Astrocyte (in vitro differentiated cells and primary cell): Measurements from ENCODE around the gene PLA2R1. TPM values are rescaled to one million over a fixed set of nuclear protein-coding genes. Genes with fewer than 3 reads are reported as not detected.

Experiments
- DNase-seq: peaks from one replicate; pipeline ENCODE4 v3.0.0-alpha.2; 2010; ENCODE audit warnings: low read depth
- FAIRE-seq: peaks from 2 replicates; lab custom pipeline; 2011; peaks lifted over from hg19 to GRCh38; lab: Jason Lieb, UNC
- H2AFZ ChIP-seq: 2 replicates; pipeline ENCODE4 v1.6.0; 2012; ENCODE audit warnings: low read depth, low read length, inconsistent platforms
- H3K27ac ChIP-seq: 2 replicates; pipeline ENCODE4 v1.5.1; 2011; ENCODE audit warnings: low read depth, low read length, inconsistent platforms
- H3K27me3 ChIP-seq: 2 replicates; pipeline ENCODE4 v1.6.0; 2011; ENCODE audit warnings: low read length, inconsistent platforms; ENCODE audit not compliant: insufficient read depth
- H3K36me3 ChIP-seq: 2 replicates; pipeline ENCODE4 v1.5.1; 2011; ENCODE audit warnings: low read length, inconsistent platforms; ENCODE audit not compliant: insufficient read depth
- H3K4me1 ChIP-seq: 2 replicates; pipeline ENCODE4 v1.5.1; 2011; ENCODE audit warnings: low read length, inconsistent platforms; ENCODE audit not compliant: insufficient read depth
- H3K4me2 ChIP-seq: 2 replicates; pipeline ENCODE4 v1.6.0; 2012; ENCODE audit warnings: low read length, inconsistent platforms
- H3K4me3 ChIP-seq: 2 replicates; pipeline ENCODE4 v1.5.1; 2011; ENCODE audit warnings: low read depth, mild to moderate bottlenecking, low read length, inconsistent platforms; ENCODE audit not compliant: insufficient read depth
- H3K79me2 ChIP-seq: 2 replicates; pipeline ENCODE4 v1.6.0; 2012; ENCODE audit warnings: mild to moderate bottlenecking, low read length, inconsistent platforms; ENCODE audit not compliant: insufficient read depth
- H3K9ac ChIP-seq: 2 replicates; pipeline ENCODE4 v1.6.0; 2012; ENCODE audit warnings: mild to moderate bottlenecking, low read length, inconsistent platforms
- H3K9me3 ChIP-seq: 2 replicates; pipeline ENCODE4 v1.5.1; 2012; ENCODE audit warnings: low read depth, mild to moderate bottlenecking, low read length, inconsistent platforms; ENCODE audit not compliant: insufficient read depth
- H4K20me1 ChIP-seq: 2 replicates; pipeline ENCODE4 v1.6.0; 2012; ENCODE audit warnings: low read length, inconsistent platforms; ENCODE audit not compliant: insufficient read depth
- H3K27ac Mint-ChIP-seq: one replicate; pipeline ENCODE4 v1.8.0; 2021; ENCODE audit warnings: mild to moderate bottlenecking, mixed read lengths; ENCODE audit not compliant: unreplicated experiment
- H3K27me3 Mint-ChIP-seq: one replicate; pipeline ENCODE4 v1.8.0; 2021; ENCODE audit warnings: low read depth, mixed read lengths; ENCODE audit not compliant: unreplicated experiment
- H3K36me3 Mint-ChIP-seq: one replicate; pipeline ENCODE4 v1.8.0; 2021; ENCODE audit warnings: low read depth, mixed read lengths; ENCODE audit not compliant: unreplicated experiment
- H3K4me1 Mint-ChIP-seq: one replicate; pipeline ENCODE4 v1.8.0; 2021; ENCODE audit warnings: low read depth, mixed read lengths; ENCODE audit not compliant: unreplicated experiment
- H3K4me3 Mint-ChIP-seq: one replicate; pipeline ENCODE4 v1.8.0; 2021; ENCODE audit warnings: mild to moderate bottlenecking, moderate library complexity, mixed read lengths; ENCODE audit not compliant: unreplicated experiment
- H3K9me3 Mint-ChIP-seq: one replicate; pipeline ENCODE4 v1.8.0; 2021; ENCODE audit warnings: mild to moderate bottlenecking, mixed read lengths; ENCODE audit not compliant: unreplicated experiment
- CTCF ChIP-seq: IDR thresholded peaks from 2 replicates; pipeline ENCODE4 v1.5.1; 2011; ENCODE audit warnings: low read depth, mild to moderate bottlenecking, inconsistent platforms, low read length, moderate library complexity; ENCODE audit not compliant: insufficient read depth
- EZH2 ChIP-seq: IDR thresholded peaks from 2 replicates; pipeline ENCODE4 v1.6.1; 2012; ENCODE audit warnings: mild to moderate bottlenecking, low read length, inconsistent platforms; ENCODE audit not compliant: insufficient read depth
- total RNA-seq: library from RNA; stranded (reverse); gene quantifications from 2 replicates; pipeline ENCODE4 v1.2.1, GENCODE V29; 2021

PLA2R1 gene
- total RNA-seq, 1 donor from 2014 or later: 7.1 TPM

GRCh38 chr2:159959136-159959535, 103.3 kb downstream of the PLA2R1 start:
- Mint-ChIP-seq H3K4me3 (no peak overlapping the region), H3K27me3 (no peaks in the 10 kb centered on the region), H3K4me1 (peaks cover 18% of the 10 kb centered on the region), H3K9me3 (no peaks in the 10 kb centered on the region), H3K36me3 (peaks cover 14% of the 10 kb centered on the region), H3K27ac (no peak overlapping the region)
- no peak overlapping the region for H3K9ac ChIP-seq
- no peak overlapping the region for H3K4me3 ChIP-seq
- FAIRE-seq (no peak), DNase-seq (no peak)
- no peak overlapping the region for H3K27ac ChIP-seq
- no peaks in the 10 kb centered on the region for H3K79me2 ChIP-seq
- H2AFZ ChIP-seq: no peak overlapping the region
- no peaks in the 10 kb centered on the region for H3K27me3 ChIP-seq
- H3K4me1 ChIP-seq: peaks cover 18% of the 10 kb centered on the region
- no peaks in the 10 kb centered on the region for H3K9me3 ChIP-seq
- no peak overlapping the region for H3K4me2 ChIP-seq
- no peak for TF ChIP-seq EZH2
- H3K36me3 ChIP-seq: peaks cover 5% of the 10 kb centered on the region
- H4K20me1 ChIP-seq: no peaks in the 10 kb centered on the region

GRCh38 chr2:159953136-159953823, 109.1 kb downstream of the PLA2R1 start:
- H2AFZ ChIP-seq: no peak overlapping the region
- H3K27ac ChIP-seq: no peak overlapping the region
- no peaks in the 10 kb centered on the region for H3K4me1 Mint-ChIP-seq
- H3K9ac ChIP-seq: no peak overlapping the region
- no peak overlapping the region for H3K4me3 ChIP-seq
- FAIRE-seq: no peak
- H3K36me3 Mint-ChIP-seq: peaks cover 12% of the 10 kb centered on the region
- H3K79me2 ChIP-seq: no peaks in the 10 kb centered on the region
- H3K36me3 ChIP-seq: peaks cover 5% of the 10 kb centered on the region
- no peaks in the 10 kb centered on the region for H3K27me3 Mint-ChIP-seq
- DNase-seq: no peak
- H3K4me3 Mint-ChIP-seq: no peak overlapping the region
- no peak overlapping the region for H3K27ac Mint-ChIP-seq
- H3K9me3 Mint-ChIP-seq: no peaks in the 10 kb centered on the region
- no peak overlapping the region for H3K4me2 ChIP-seq
- H3K9me3 ChIP-seq: no peaks in the 10 kb centered on the region
- no peaks in the 10 kb centered on the region for H3K27me3 ChIP-seq
- H4K20me1 ChIP-seq: no peaks in the 10 kb centered on the region
- TF ChIP-seq EZH2: no peak
- no peak for TF ChIP-seq CTCF
- H3K4me1 ChIP-seq: no peaks in the 10 kb centered on the region

DNA sequence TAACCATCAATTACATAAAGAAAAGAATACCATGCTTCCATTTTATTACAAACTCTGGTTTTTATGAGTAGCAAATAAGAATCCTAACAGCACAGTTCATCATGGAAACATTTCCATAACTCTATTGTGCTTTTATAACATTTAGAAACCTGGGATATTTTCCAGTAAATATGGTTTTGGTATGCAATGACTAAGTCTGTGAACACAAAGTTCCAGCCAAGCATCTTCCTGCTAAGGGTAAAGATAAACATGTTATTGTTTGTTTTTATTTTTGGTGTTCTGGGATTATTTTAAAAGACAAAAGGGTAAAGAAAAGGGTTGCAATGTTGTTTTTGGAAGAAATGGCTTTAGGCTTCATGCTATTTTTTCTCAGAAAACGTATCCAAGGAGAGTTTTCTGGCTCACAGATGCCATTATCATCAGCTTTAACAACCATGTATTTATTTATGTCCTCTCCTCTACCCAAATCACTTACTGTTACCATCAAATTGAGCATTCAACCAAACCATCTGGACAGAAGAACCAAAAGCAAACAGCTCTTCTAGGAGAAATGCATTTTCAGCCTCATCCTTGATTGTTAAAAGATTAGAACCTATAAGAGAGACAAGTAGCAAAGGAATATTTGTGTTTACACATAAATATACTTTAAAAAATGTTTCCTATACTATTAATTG, 116.0 kb downstream of the PLA2R1 start:
- FAIRE-seq (peak; percentile 9), DNase-seq (peak; percentile 43)
- Histone ChIP-seq H3K36me3 (no peaks in the 10 kb centered on the region), H3K27me3 (no peaks in the 10 kb centered on the region), H2AFZ (no peak overlapping the region), H3K4me3 (no peak overlapping the region), H3K9me3 (no peaks in the 10 kb centered on the region), H3K4me2 (peak overlapping the region; percentile 18), H3K27ac (no peak overlapping the region), H3K9ac (no peak overlapping the region), H3K4me1 (no peaks in the 10 kb centered on the region), H3K79me2 (no peaks in the 10 kb centered on the region), H4K20me1 (no peaks in the 10 kb centered on the region)
- Mint-ChIP-seq H3K27me3 (no peaks in the 10 kb centered on the region), H3K36me3 (peaks cover 3% of the 10 kb centered on the region), H3K27ac (no peak overlapping the region), H3K4me3 (no peak overlapping the region), H3K4me1 (no peaks in the 10 kb centered on the region), H3K9me3 (no peaks in the 10 kb centered on the region)
- TF ChIP-seq CTCF (no peak), EZH2 (no peak)
